Measurements from ENCODE around the gene LEF1.

- TF ChIP-seq CTCF (conservative IDR thresholded peaks at IDR 0.05) (no peak), EZH2 (IDR thresholded peaks at IDR 0.05; ENCODE audit: low read depth) (no peak)
Measured at GRCh38 chr4:108168160-108168670, 517 bp downstream of the LEF1 start.
